Testis (tissue), 2 donors: Measurements from ENCODE around the gene SLIT3.

Experiments used
- POLR2A ChIP-seq: fragments of 450-650 bp; IDR thresholded peaks from one replicate; pipeline ENCODE4 v1.6.1; 2017; ENCODE audit warnings: antibody characterized with exemption, mild to moderate bottlenecking, moderate library complexity
- TF ChIP-seq, protein P1 (sequence below), 3 experiments: fragments of 450-650 bp in 2 of 3; fragments of 200-600 bp in 1 of 3; sonication (generic) in 1 of 3; IDR thresholded peaks; one replicate each; pipeline ENCODE4 v1.5.1; 2016 to 2019; ENCODE audit warnings: antibody characterized with exemption in 3 of 3, mild to moderate bottlenecking in 2 of 3, moderate library complexity in 1 of 3

DNA sequence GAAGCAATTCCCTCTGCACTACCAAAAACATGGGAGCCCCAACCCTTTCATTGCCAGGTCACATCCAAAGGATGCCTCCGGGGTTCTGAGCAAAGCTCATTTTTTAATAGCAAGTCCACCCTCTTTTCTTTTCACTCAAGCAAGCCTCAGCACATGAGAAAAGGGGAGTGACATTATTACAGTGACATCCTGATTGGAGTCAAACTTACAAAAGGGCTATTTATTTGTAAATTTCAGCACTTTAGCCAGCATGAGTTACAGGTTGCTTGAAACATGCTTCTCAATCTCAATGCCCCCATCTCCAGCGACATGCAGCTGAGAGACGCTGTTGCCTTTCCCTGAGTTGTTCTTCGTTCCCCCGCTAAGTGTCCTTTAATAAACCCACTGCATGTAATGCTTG lies 483.3 kb downstream of the SLIT3 start:
- TF ChIP-seq, protein P1, sequence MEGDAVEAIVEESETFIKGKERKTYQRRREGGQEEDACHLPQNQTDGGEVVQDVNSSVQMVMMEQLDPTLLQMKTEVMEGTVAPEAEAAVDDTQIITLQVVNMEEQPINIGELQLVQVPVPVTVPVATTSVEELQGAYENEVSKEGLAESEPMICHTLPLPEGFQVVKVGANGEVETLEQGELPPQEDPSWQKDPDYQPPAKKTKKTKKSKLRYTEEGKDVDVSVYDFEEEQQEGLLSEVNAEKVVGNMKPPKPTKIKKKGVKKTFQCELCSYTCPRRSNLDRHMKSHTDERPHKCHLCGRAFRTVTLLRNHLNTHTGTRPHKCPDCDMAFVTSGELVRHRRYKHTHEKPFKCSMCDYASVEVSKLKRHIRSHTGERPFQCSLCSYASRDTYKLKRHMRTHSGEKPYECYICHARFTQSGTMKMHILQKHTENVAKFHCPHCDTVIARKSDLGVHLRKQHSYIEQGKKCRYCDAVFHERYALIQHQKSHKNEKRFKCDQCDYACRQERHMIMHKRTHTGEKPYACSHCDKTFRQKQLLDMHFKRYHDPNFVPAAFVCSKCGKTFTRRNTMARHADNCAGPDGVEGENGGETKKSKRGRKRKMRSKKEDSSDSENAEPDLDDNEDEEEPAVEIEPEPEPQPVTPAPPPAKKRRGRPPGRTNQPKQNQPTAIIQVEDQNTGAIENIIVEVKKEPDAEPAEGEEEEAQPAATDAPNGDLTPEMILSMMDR (IDR thresholded peaks at IDR 0.05) = no peak
- TF ChIP-seq POLR2A = no peak
